IgD-negative memory B cell (primary cell): ENCODE measurements around the gene C9orf50. TPM values are rescaled to one million over a fixed set of nuclear protein-coding genes. Genes with fewer than 3 reads are reported as not detected.

Source experiments
- H3K27ac Mint-ChIP-seq, 3 donors: one replicate each; pipeline ENCODE4 v1.8.0; 2020 to 2022; ENCODE audit warnings: mild to moderate bottlenecking in 3 of 3, mixed read lengths in 3 of 3, moderate library complexity in 1 of 3
- H3K27me3 Mint-ChIP-seq: one replicate; pipeline ENCODE4 v1.8.0; 2021; ENCODE audit warnings: mixed read lengths
- H3K36me3 Mint-ChIP-seq: one replicate; pipeline ENCODE4 v1.8.0; 2020; ENCODE audit warnings: mild to moderate bottlenecking, mixed read lengths
- H3K4me1 Mint-ChIP-seq, 3 donors: one replicate each; pipeline ENCODE4 v1.8.0; 2020 to 2022; ENCODE audit warnings: mixed read lengths in 3 of 3, mild to moderate bottlenecking in 1 of 3
- H3K4me3 Mint-ChIP-seq, 4 donors: one replicate each; pipeline ENCODE4 v1.8.0; 2020 to 2022; ENCODE audit warnings: mild to moderate bottlenecking in 4 of 4, mixed read lengths in 4 of 4, moderate library complexity in 3 of 4
- H3K9me3 Mint-ChIP-seq, 3 donors: one replicate each; pipeline ENCODE4 v1.8.0; 2020 to 2021; ENCODE audit warnings: mixed read lengths in 3 of 3, mild to moderate bottlenecking in 1 of 3
- polyA plus RNA-seq: library from polyadenylated mRNA; unstranded; fragments of 300-500 nt; fragmentation: Illumina TruSeq; gene quantifications from one replicate; pipeline ENCODE4 v1.2.3, GENCODE V29; 2021

The C9orf50 gene
- polyA plus RNA-seq, 1 donor from 2014 or later: not detected

DNA sequence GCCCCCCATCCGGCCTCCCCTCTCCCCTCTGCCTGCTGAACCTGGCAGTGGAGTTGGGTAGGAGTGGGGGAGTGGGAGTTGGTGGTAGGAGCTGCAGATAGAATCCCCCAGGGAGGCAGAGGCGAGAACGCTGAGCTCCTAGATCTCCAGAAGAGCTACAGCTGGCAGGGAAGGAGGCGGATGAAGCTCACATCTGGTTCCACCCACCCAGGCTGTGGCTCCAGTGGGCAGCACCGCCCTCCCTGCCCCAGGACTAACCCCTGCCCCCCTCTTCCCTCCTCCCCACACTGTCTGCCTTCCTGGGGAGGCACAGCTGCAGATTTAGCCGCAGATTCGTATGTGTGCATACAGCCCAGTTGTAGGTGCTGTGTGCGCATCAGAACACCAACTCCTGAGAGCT lies 34.2 kb downstream of the C9orf50 start:
- peaks cover 15% of the 10 kb centered on the region for H3K27me3 Mint-ChIP-seq
- peaks cover 0 to 1% (median 0%) of the 10 kb centered on the region in 3 donors for H3K9me3 Mint-ChIP-seq
- H3K4me3 Mint-ChIP-seq: no peak overlapping the region
- H3K36me3 Mint-ChIP-seq: no peaks in the 10 kb centered on the region
- peaks cover 4 to 12% (median 7%) of the 10 kb centered on the region in 3 donors for H3K4me1 Mint-ChIP-seq
- no peak overlapping the region for H3K27ac Mint-ChIP-seq

DNA sequence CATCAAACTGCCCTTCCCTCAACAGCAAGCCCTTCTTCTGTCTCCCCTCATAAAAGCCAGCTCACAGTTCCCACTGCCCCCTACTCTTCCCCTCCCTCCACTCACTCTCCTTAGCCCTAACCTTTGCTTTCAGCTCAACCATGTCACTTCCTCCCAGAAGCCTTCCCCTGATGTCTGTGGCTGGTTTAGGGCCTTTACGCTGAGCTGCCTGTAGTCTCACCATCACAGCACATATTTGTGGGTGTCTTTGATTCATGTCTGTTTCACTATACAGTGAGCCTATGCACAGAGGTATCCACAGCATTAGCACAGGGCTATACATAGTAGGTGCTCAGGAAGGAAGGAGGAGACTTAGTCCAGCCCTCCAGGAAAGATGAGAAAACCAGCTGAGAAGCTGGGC lies 34.7 kb downstream of the C9orf50 start:
- Mint-ChIP-seq H3K4me3 (no peak overlapping the region), H3K27me3 (peaks cover 15% of the 10 kb centered on the region), H3K36me3 (no peaks in the 10 kb centered on the region), H3K9me3 (peaks cover 0 to 1% (median 0%) of the 10 kb centered on the region in 3 donors), H3K4me1 (peaks cover 4 to 12% (median 9%) of the 10 kb centered on the region in 3 donors), H3K27ac (no peak overlapping the region)

DNA sequence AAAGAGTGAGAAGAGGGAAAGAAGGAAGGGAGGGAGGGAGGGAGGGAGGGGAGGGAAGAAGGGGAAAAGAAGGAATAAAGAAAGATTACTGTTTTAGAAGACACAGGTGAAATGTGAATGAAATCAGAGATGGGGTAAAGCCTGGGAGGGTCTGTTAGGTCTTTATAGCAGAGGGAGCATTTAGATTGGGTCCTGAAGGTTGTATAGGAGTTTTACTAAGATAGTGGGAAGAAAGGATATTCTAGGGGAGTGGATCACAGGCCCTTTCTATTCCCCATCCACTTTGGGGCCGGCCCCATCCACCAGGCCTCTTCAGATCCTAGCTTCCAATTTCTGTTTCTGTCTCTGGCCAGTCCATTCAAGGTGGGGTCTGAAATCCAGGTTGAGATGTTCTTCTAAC lies 35.5 kb downstream of the C9orf50 start:
- Mint-ChIP-seq H3K27ac (no peak overlapping the region), H3K4me3 (no peak overlapping the region), H3K4me1 (peaks cover 7 to 15% (median 13%) of the 10 kb centered on the region in 3 donors), H3K27me3 (peaks cover 13% of the 10 kb centered on the region), H3K36me3 (no peaks in the 10 kb centered on the region), H3K9me3 (peaks cover 0 to 1% (median 0%) of the 10 kb centered on the region in 3 donors)

DNA sequence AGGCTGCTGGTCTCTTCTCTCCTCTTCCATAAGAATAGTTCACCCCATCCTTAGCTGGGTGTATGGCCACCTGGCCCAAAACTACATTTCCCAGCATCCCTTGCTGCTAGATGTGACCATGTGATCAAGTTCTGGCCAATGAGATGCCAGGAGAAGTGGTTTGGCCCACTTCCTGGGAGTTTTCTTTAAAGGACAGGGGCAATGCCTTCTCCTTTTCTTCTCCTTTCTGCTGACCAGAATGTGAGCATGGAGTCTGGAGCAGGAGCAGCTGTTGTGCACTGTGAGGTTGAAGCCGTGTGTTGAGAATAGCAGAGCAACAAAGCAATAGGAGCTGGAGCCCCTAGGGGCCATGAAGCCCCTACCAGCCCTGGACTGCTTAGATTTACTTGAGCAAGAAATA lies 36.8 kb downstream of the C9orf50 start:
- H3K27me3 Mint-ChIP-seq: peaks cover 19% of the 10 kb centered on the region
- no peak overlapping the region for H3K27ac Mint-ChIP-seq
- H3K9me3 Mint-ChIP-seq: peaks cover 0 to 1% (median 0%) of the 10 kb centered on the region in 3 donors
- H3K4me1 Mint-ChIP-seq: peaks cover 14 to 24% (median 23%) of the 10 kb centered on the region in 3 donors
- no peaks in the 10 kb centered on the region for H3K36me3 Mint-ChIP-seq
- H3K4me3 Mint-ChIP-seq: no peak overlapping the region

DNA sequence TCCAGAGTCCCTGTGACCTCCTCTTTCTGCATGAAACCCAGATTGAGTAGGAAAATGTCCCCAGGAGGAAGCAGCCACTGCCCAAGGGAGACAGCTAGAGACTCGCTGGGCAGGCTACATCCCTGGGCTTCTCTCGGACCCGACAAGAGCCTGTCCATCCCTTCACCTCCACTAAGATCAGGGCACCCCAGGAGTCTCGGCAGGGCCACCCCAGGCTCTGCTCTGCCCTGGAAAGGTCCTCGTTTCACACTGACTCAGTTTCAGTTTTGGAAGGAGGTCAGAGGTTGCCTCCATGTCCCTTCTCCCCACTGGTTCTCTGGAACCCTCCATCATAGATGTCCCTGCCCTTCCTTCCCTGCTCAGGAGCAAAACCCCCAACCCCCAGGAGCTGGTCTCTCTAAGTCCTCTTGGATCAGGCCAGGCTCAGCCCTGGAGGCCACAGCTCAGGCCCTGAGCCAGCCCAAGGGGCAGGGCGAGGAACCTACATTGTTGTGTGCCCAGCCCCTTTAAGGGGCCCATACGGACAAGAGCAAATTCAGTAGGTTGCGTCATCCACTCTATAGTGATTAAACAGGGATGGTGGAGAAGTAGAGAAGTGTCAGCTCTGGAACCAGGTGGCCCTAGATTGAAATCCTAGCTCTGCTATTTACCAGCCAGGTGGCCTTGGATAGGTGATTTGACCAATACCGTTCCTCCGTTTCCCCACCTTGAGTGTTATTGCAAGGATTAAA lies 37.4 kb downstream of the C9orf50 start:
- H3K36me3 Mint-ChIP-seq: no peaks in the 10 kb centered on the region
- peaks cover 14 to 24% (median 24%) of the 10 kb centered on the region in 3 donors for H3K4me1 Mint-ChIP-seq
- H3K27me3 Mint-ChIP-seq: peaks cover 18% of the 10 kb centered on the region
- H3K4me3 Mint-ChIP-seq: no peak overlapping the region
- peaks cover 0 to 1% (median 0%) of the 10 kb centered on the region in 3 donors for H3K9me3 Mint-ChIP-seq
- no peak overlapping the region for H3K27ac Mint-ChIP-seq

DNA sequence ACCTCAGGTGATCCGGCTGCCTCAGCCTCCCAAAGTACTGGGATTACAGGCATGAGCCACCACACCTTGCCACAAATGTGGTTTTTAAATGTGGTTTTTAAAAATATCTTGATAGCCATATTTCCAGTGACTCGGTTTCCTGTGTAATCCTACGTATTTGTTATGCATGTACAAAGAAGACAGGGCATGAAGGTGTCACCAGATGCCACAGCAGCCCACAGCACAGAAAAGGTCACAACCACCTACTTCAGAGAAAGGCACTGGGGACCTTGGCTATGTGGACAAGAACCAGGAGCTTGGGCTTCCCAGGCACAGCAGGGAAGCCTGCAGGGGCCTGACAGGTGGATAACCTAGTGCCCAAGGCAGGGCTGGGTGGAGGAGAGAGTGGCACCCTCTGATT lies 38.0 kb downstream of the C9orf50 start:
- peaks cover 14 to 24% (median 24%) of the 10 kb centered on the region in 3 donors for H3K4me1 Mint-ChIP-seq

DNA sequence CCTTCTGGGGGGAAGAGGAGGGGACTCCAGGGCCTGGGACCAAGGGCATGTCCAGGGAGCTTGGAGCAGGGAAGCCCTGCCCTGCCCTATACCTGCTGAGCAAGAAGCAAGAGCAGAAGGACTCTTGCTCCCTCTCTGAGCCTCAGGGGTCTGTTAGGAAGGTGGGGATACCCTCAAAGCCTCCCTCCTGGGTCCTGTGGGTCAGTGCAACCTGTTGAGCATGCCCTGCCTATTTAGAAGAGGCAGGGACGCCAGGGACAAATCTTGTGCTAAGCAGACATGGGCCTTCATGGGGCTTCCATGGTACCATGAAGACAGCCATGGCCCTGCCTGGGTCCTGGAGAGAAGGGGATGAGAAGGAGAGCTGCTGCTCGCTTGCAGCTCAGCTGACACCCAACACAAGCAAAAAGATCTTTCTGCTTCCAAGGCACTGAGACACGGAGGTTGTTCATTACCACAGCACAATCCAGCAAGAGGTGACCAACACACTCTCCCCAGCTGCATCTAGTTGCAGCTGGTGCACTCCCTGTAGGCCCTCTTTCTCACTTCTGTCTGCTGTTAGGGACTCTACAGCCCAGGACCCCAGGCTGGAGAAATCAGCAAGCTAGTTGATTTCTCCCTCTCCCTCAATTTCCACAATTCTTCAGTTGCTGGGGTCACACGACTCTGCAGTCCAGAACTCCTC lies 39.3 kb downstream of the C9orf50 start:
- Mint-ChIP-seq H3K4me3 (no peak overlapping the region), H3K4me1 (peaks cover 14 to 24% (median 24%) of the 10 kb centered on the region in 3 donors), H3K27ac (no peak overlapping the region), H3K27me3 (peaks cover 16% of the 10 kb centered on the region), H3K36me3 (no peaks in the 10 kb centered on the region), H3K9me3 (no peaks in the 10 kb centered on the region)

More for the DNA sequence above, 38.0 kb downstream of the C9orf50 start:
- peaks cover 18% of the 10 kb centered on the region for H3K27me3 Mint-ChIP-seq
- H3K4me3 Mint-ChIP-seq: no peak overlapping the region
- no peaks in the 10 kb centered on the region for H3K9me3 Mint-ChIP-seq
- H3K36me3 Mint-ChIP-seq: no peaks in the 10 kb centered on the region
- peak overlapping the region in 1 of 3 donors; percentile 71 for H3K27ac Mint-ChIP-seq

DNA sequence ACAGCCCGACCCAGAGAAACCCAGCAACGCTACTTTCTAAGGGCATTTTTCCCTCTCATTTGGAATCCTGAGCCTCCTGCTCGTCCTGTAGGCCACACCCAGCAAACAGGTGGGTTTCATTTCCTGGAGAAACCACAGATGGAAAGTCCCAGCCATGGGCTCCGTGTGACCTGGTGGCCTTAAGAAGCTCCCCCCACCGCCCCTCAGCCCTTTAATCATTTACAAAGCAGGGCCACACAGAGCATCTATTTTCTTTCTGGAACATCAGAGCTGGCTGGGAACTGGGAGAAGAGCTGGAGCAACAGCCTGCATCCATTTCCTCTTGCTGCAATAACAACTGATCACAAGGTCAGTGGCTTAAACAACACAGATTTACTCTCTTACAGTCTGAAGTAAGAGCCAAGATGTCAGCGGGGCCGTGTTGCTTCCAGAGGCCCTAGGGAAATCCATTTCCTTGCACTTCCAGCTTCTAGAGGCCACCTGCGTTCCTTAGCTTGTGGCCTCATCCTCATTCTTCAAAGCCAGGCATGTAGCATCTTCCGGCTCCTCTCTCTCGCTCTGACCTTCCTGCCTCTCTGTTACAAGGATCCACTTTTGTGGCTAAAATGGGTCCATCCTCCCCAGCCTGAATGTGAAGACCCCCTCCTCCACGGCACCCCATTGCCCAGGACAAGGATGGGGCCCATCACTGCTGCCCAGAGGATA lies 40.5 kb downstream of the C9orf50 start:
- Mint-ChIP-seq H3K27ac (peak overlapping the region in 1 of 3 donors; percentile 48), H3K27me3 (peaks cover 13% of the 10 kb centered on the region), H3K4me3 (peak overlapping the region in 2 of 4 donors; percentile 67 to 75), H3K4me1 (peaks cover 14 to 24% (median 24%) of the 10 kb centered on the region in 3 donors), H3K36me3 (no peaks in the 10 kb centered on the region), H3K9me3 (no peaks in the 10 kb centered on the region)

DNA sequence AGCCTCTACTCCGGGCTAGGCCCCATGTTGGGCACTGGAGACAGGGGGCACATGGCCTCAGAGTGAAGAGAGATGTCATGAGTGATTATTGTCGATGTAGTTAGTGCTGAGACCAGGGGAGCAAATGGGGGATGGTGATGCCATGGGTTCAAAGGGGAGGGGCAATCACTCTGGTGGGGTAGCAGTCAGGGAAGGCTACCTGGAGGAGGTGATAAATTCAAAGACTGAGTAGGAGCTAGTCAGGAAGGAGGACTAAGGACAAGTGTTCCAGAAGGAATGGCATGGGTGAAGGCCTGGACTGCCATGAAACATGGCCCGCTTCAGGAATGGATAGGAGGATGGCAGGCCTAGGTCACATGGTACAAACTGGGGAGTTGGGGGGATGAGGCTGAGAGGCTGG lies 41.6 kb downstream of the C9orf50 start:
- peaks cover 12% of the 10 kb centered on the region for H3K27me3 Mint-ChIP-seq
- H3K4me1 Mint-ChIP-seq: peaks cover 13 to 21% (median 20%) of the 10 kb centered on the region in 3 donors
- no peaks in the 10 kb centered on the region for H3K36me3 Mint-ChIP-seq
- no peaks in the 10 kb centered on the region for H3K9me3 Mint-ChIP-seq
- H3K27ac Mint-ChIP-seq: no peak overlapping the region
- H3K4me3 Mint-ChIP-seq: peak overlapping the region in 1 of 4 donors; percentile 47

DNA sequence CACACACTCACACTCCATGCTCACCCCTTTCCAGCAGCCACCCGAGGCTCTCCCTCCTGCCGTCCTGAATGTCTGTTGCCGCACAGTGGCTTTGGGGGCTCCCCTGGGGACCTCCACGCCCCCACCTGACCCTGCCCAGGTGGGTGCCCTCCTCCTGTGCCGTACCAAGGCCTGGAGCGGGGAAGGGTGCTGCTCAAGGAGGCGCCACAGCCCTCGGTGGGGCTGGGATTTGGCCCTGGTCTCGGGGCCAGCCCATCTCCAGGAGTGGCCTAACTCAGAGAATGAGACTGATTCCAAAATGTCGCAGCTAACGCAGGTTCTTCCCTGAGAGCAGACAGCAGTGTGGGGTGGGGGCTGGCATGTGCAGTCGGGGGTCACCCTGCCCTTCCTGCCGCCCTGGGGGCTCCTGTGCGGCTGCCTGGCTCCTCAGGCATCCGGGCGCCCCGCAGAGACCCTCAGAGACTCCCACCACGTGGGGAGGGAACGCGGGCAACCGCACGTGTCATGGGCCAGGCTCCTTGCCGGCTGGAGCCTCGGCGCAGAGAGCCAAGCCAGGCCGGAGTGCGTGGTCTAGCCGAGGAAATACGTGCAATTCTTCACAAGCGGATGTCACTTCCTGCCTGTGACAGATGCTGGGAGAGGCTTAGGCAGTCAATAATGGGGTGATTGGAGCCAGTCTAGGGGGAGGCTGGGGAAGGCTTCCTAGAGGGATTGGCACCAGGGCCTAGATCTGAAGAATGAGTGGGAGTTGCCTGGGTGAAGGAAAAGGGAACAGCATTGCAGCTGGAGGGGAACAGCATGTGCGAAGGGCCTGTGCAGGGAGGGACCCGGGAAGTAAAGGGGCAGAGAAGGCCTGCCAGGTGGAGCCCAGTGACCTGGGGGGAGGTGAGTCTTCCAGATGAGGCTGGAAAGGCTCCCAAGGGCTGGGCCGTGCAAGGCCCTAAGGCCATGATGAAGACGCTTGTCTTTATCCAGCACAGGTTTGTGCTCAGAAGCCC lies 44.1 kb downstream of the C9orf50 start:
- no peak overlapping the region for H3K27ac Mint-ChIP-seq
- peaks cover 9 to 17% (median 13%) of the 10 kb centered on the region in 3 donors for H3K4me1 Mint-ChIP-seq
- peaks cover 12% of the 10 kb centered on the region for H3K27me3 Mint-ChIP-seq
- H3K36me3 Mint-ChIP-seq: no peaks in the 10 kb centered on the region
- H3K9me3 Mint-ChIP-seq: peaks cover 0 to 5% (median 0%) of the 10 kb centered on the region in 3 donors
- H3K4me3 Mint-ChIP-seq: no peak overlapping the region

DNA sequence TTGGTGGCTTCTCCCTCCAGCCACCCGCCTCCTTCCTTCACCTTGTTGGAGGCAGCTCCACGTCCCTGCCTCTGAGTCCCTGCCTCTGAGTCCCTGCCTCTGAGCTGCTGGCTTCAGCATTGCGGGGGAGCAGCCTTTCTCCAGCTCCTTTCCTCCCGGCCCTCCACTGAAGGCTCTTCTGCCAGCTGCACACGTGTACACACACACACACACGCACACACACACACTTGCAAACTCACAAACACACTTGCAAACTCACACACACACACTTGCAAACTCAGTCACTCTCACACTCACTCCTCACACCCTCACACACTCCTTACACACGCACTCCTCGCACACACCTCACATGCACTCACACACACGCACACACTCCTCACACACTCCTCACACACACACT lies 45.1 kb downstream of the C9orf50 start:
- Mint-ChIP-seq H3K4me1 (peaks cover 9 to 15% (median 12%) of the 10 kb centered on the region in 3 donors), H3K36me3 (no peaks in the 10 kb centered on the region), H3K9me3 (peaks cover 0 to 5% (median 0%) of the 10 kb centered on the region in 3 donors), H3K4me3 (no peak overlapping the region), H3K27me3 (peaks cover 15% of the 10 kb centered on the region), H3K27ac (no peak overlapping the region)

DNA sequence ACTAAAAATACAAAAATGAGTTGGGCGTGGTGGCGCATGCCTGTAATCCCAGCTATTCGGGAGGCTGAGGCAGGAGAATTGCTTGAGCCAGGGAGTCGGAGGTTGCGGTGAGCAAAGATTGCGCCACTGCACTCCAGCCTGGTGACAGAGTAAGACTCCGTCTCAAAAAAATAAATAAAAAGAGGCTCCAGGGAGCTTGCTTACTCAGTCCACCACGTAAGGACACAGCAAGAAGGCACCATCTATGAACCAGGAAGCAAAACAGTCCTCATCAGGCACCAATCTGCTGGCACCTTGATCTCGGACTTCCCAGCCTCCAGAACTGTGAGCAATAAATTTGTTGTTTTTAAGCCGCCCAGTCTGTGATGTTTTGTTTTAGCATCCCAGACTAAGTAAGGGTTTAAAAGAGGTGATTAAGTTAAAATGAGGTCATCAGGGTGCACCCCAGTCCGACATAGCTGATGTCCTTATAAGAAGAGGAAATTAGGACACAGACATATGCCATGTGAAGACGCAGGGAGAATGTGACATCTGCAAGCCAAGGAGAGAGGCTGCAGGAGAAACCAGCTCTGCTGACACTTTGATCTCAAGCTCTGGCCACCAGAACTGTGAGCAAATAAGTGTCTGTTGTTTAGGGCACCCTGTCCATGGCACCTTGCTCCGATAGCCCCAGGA lies 45.9 kb downstream of the C9orf50 start:
- Mint-ChIP-seq H3K27ac (no peak overlapping the region), H3K27me3 (peaks cover 14% of the 10 kb centered on the region), H3K9me3 (peaks cover 0 to 5% (median 0%) of the 10 kb centered on the region in 3 donors), H3K4me1 (peaks cover 4 to 8% (median 6%) of the 10 kb centered on the region in 3 donors), H3K4me3 (no peak overlapping the region), H3K36me3 (no peaks in the 10 kb centered on the region)

DNA sequence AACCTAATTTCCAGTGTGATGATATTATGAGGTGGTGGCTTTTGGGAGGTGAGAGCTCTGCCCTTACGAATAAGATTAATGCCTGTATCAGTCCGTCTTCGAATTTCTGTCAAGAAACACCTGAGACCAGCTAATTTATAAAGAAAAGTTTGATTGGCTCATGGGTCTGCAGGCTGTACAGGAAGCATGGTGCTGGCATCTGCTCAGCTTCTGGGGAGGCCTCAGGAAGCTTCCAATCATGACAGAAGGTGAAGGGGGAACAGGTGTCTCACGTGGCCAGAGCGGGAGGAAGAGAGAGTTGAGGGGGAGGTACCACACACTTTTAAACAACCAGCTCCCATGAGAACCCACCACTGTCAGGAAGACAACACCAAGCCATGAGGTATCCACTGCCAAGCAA lies 46.9 kb downstream of the C9orf50 start:
- Mint-ChIP-seq H3K4me1 (peaks cover 0 to 3% (median 0%) of the 10 kb centered on the region in 3 donors), H3K36me3 (peaks cover 3% of the 10 kb centered on the region), H3K9me3 (peaks cover 0 to 5% (median 0%) of the 10 kb centered on the region in 3 donors), H3K27ac (no peak overlapping the region), H3K27me3 (peaks cover 16% of the 10 kb centered on the region), H3K4me3 (no peak overlapping the region)
